HG03354 (cell line): Measurements from ENCODE around the gene CPEB4.

Experiments
- ATAC-seq: cut with Tn5 transposase; IDR thresholded peaks from one replicate; pipeline ENCODE4 v1.9.1; 2021; ENCODE audit warnings: mild to moderate bottlenecking; ENCODE audit not compliant: unreplicated experiment, poor library complexity, severe bottlenecking

Gene CPEB4

GRCh38 chr5:173932695-173933139 is 44.6 kb downstream of the CPEB4 start:
- ATAC-seq: no peak

DNA sequence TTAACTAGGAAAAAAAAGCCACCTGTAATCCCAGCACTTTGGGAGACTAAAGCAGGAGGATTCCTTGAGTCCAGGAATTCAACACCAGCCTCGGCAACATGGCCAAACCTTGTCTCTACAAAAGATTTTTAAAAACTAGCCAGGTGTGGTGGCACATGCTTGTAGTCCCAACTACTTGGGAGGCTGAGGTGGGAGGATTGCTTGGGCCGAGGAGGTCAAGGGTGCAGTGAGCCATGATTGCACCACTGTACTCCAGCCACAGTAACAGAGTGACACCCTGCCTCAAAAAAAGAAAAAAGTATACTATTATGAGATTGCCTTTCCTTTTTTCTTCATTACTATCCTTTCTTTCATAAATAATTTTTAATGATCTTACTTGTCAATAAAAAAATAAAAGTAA is 45.8 kb downstream of the CPEB4 start:
- ATAC-seq: no peak

GRCh38 chr5:173935396-173935795 is 47.2 kb downstream of the CPEB4 start:
- ATAC-seq: no peak

- ATAC-seq: no peak
Observed at GRCh38 chr5:173940269-173940668, 52.1 kb downstream of the CPEB4 start.

- no peak for ATAC-seq
Observed at GRCh38 chr5:173941102-173941501, 53.0 kb downstream of the CPEB4 start.

DNA sequence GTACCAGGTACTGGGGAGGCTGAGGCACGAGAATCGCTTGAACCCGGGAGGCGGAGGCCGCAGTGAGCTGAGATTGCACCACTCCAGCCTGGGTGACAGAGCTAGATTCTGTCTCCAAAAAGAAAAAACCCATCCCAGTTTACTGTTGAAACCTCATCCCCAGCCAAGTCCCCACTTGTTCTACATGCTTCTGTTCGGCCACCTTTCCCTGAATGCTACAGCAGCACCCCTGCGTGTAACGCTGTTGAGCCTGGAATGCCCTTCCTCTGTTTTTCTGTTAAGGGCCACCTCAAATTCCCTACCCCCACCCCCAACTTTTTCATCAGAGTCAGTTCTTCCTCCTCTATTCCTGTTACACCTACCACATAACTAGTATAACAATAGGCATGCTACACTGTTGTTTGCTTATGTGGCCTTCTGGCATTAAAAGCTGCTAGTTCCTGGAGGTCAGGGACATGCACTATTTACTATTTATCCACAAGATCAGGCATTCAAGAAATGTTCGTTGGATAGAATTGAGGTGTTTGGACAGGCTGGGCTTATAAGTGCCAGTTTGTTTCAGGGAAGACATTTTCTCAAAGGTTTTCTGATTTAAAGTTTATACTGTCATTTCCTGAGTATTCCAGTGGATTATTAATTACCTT is 53.7 kb downstream of the CPEB4 start:
- ATAC-seq: no peak

GRCh38 chr5:173944511-173944910 is 56.4 kb downstream of the CPEB4 start:
- ATAC-seq: no peak

DNA sequence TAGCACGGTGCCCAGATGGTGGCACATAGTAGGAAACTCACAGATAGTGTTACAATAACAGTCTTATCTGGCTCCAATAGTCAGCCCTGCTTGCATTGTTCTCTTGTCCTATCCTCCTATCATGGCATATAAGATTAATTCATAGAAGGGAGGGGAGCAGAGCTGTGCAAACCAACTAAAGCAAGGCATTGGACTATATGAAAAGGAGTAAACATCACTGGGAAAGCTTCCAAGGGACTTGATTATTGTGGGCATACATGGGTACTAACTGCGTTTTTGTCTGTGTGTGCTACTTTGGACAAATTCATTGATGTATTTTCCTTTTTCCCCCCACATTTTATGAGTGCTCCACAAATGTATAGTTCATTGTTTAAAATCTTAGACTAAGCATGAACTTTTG is 57.0 kb downstream of the CPEB4 start:
- ATAC-seq: no peak

- ATAC-seq: no peak
Observed at GRCh38 chr5:173946323-173946722, 58.2 kb downstream of the CPEB4 start.

DNA sequence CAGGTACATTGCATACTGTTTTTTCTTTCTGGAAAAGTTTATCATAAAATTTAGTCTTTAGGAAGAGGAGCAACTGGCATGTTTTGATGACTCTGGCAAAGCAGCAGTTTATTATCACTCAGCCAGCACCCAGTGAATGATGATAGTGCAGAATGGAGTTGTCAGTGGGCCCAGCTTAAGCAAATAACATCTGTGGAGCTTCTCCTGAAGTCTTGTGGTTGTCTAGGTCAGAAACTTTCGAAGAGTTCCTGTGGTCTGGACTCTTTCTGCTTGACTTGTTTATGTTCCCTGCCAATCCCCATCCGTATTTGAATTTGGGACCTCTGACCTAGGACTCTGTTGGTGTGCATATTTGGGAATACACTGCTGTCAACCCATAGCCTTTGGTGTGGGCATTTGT is 62.7 kb downstream of the CPEB4 start:
- no peak for ATAC-seq

DNA sequence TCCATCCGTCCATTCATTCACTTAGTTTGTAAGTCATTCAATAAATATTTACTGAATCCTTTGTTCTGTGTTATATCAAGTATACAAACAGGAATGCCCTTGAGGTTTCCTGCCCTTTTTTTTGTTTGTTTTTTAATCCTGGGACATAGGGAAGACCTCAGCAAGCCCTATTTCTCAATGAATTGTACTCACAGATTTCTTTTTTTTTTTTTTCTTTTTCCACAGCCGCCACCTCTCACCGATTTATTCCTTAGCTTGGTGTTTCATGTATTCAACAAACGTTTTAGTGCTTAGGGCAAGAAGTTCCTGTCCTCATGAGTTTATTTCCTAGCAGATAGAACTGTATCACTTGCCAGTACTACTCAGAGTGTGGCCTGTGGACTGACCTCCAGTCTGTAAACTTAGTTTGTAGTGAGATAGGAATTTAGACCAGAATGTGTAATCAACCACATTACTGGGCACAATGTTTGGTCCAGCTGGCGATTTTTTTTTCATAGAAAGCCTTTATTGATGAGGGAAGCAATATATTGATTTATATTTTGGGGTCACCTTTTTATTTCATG is 65.5 kb downstream of the CPEB4 start:
- ATAC-seq: no peak

DNA sequence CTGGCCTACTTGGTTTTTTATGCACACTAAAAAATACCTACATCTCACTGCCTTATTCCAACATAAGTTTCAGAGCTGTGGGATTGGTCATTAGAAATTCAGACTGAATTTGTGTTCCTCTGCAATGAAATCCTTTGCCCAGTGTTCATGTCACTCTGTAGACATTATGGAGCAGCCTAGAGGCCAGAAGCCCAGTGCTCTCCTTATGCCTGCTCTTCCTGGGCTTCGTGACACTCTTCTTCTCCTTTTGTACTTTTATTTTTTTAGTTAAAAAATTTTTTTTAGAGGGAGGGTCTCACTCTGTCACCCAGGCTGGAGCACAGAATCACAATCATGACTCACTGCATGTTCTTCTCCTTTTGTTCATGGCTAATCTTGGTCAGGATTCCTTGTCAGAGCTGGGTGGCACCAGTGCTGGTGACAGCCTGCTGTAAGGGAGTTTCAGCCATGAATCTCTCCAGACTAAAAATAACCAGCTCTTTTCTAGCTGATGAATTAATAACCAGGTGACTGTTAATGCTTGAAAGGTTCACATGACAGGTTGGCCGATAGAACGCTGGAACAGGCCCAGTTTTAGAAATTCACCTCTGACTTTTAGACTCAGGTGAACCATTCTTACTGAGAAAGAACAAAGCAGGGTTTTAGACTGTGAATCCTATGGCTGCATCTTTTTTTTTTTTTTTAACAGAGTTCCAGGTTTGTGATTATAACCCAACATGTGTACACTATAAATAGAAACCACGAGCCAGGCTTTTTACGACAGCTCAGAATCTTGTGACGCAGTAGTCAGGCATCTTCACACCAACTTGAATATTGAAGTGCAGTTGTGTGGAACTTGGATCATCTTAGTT is 66.7 kb downstream of the CPEB4 start:
- ATAC-seq: peak; percentile 93

DNA sequence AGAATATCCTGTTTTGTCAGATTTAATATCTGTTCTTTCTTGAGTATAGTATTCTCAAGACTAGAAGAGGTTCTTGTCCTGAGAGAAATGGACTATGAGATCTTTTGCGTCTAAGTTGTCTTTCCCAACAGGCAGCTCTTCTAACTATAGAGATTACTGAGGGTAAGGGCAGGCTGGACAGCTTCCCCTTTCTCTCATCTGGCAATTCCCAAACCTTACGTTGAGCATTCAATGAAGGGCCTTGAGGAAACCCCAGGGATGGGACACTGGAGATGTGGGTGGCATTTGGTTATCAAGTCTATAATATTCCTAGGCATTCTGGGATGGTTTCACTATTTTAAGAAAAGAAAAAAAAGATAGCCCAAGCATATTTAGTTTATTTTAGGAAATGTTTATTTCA is 72.8 kb downstream of the CPEB4 start:
- ATAC-seq: no peak

DNA sequence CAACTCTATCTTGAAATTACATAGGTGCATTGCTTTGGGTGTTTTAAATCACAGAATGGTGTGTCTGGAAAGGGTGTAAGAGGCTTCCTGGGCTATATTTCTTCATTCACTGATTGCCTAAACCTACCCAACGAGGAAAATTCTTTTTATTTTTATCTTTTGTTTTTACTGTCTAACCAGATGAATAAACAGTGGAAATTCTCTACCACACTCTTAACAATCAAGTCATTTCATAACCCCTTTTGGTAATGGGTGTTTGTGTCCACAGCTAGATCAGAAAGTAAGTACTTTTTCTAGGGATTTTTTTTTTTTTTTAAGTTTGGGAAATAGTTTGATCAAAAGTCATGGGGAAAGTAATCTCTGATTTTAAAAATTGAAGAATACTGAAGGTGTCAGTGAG is 73.3 kb downstream of the CPEB4 start:
- no peak for ATAC-seq

DNA sequence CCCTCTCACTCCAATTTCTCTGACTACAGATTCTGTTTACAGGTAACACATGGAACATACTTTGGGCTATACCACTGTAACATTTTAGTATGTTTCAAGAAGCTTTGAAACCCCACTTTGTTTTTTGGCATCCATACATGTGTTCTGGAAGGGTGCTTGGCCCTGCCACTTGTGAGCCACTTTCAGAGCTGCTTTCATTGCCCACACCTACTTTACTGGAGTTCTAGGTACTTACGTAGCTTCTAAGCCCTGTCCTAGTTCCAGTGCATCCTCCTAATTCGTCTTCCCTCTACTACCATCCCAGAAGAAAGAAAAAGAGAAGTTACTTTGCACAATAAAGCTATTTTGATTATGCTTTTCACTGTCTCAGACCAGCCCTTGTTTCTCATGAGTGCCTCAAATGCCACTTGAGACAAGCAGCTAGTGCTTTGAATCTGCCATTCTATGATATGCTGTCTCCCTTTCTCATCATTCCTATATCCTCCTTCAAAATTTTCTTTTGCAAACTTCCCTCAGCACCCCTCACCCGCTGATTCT is 74.4 kb downstream of the CPEB4 start:
- ATAC-seq: no peak

DNA sequence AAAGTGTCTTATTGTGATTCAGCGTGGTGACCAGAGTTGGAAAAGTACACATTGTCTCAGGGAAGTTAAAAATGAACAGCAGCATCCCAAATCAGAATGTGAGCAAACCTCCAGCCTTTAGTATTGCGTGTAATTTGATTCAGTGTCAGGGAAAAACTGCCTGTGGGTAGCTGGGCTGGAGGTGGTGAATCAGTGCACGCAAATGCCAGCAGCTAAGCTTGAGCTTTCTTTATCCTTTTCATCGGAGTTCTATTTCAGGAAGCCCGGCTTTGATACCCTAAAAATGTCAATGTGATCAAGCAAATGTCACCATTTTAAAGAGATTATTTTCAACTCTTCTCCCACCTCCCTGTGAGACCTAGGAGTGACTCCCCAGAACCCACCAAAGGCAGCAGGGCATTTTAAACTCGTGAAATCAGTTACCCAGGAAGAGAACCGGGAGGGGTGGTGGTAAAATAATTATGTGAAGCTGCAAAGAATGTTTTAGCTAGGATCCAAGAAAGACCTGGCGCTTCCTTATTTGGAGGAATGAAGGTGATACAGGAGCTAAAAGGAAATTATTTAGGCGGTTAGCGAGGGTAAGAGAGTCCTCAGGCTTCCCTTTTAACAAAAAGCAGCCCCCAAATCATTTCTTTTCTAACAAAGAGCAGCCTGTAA is 75.2 kb downstream of the CPEB4 start:
- no peak for ATAC-seq

- no peak for ATAC-seq
Observed at GRCh38 chr5:173963867-173964441, 75.8 kb downstream of the CPEB4 start.

- no peak for ATAC-seq
Observed at GRCh38 chr5:173964506-173964905, 76.4 kb downstream of the CPEB4 start.

- no peak for ATAC-seq
Observed at GRCh38 chr5:173967241-173967640, 79.1 kb downstream of the CPEB4 start.
